Inflammatory macrophage treated with lipopolysaccharide for 1 hour (primary cell): ENCODE data around the gene ZCCHC14.
"Not testable (repeated sequence)": the region's sequence is repeated elsewhere in the genome, so short reads cannot be mapped to it uniquely, and the experiment has no call there.

ENCODE experiments used
- DNase-seq, 2 donors: peaks; one replicate each; pipeline ENCODE4 v3.0.0-alpha.2; 2020 to 2022

Gene ZCCHC14

GRCh38 chr16:87376660-87377059 lies 116.2 kb downstream of the ZCCHC14 start:
- no peak for DNase-seq

GRCh38 chr16:87375426-87376135 lies 117.2 kb downstream of the ZCCHC14 start:
- no peak for DNase-seq

GRCh38 chr16:87374313-87374712 lies 118.5 kb downstream of the ZCCHC14 start:
- no peak for DNase-seq

- no peak for DNase-seq
Measured at GRCh38 chr16:87372305-87372704, 120.5 kb downstream of the ZCCHC14 start.

- no peak for DNase-seq
Measured at GRCh38 chr16:87371261-87371866, 121.5 kb downstream of the ZCCHC14 start.

GRCh38 chr16:87369796-87370719 lies 122.8 kb downstream of the ZCCHC14 start:
- no peak for DNase-seq

- no peak for DNase-seq
Measured at GRCh38 chr16:87369117-87369765, 123.6 kb downstream of the ZCCHC14 start.

- DNase-seq: peak in 1 of 2 donors; percentile 50
Measured at GRCh38 chr16:87368029-87368770, 124.6 kb downstream of the ZCCHC14 start.

GRCh38 chr16:87367529-87367928 lies 125.3 kb downstream of the ZCCHC14 start:
- no peak for DNase-seq

GRCh38 chr16:87366930-87367329 lies 125.9 kb downstream of the ZCCHC14 start:
- DNase-seq: no peak

GRCh38 chr16:87366288-87366687 lies 126.5 kb downstream of the ZCCHC14 start:
- no peak for DNase-seq

- DNase-seq: no peak
Measured at GRCh38 chr16:87365021-87365713, 127.7 kb downstream of the ZCCHC14 start.

- DNase-seq: no peak
Measured at GRCh38 chr16:87363771-87364455, 128.9 kb downstream of the ZCCHC14 start.

- not testable (repeated sequence) for DNase-seq
Measured at GRCh38 chr16:87362828-87363559, 129.8 kb downstream of the ZCCHC14 start.

GRCh38 chr16:87361916-87362619 lies 130.8 kb downstream of the ZCCHC14 start:
- no peak for DNase-seq

- DNase-seq: no peak
Measured at GRCh38 chr16:87360862-87361610, 131.8 kb downstream of the ZCCHC14 start.

GRCh38 chr16:87359121-87359520 lies 133.7 kb downstream of the ZCCHC14 start:
- DNase-seq: no peak

- no peak for DNase-seq
Measured at GRCh38 chr16:87358696-87359095, 134.1 kb downstream of the ZCCHC14 start.

GRCh38 chr16:87358250-87358649 lies 134.6 kb downstream of the ZCCHC14 start:
- no peak for DNase-seq
